NCI-H2196 treated with DMSO at 0.1 percent for 48 hours (cell line): Measurements from ENCODE around the gene PLRG1.
A peak's percentile ranks its signal among the peaks of the same experiment; 100 is the strongest.

Experiments
- DNase-seq: peaks from one replicate; lab custom pipeline; 2025; ENCODE audit not compliant: unreplicated experiment; lab: John Stamatoyannopoulos, UW

Gene PLRG1

GRCh38 chr4:154574311-154574710 lies 24.1 kb upstream of the PLRG1 start:
- DNase-seq = no peak

GRCh38 chr4:154573190-154573870 lies 23.1 kb upstream of the PLRG1 start:
- DNase-seq = no peak

GRCh38 chr4:154569584-154569983 lies 19.4 kb upstream of the PLRG1 start:
- DNase-seq = no peak

- no peak for DNase-seq
Observed at GRCh38 chr4:154569028-154569427, 18.8 kb upstream of the PLRG1 start.

- no peak for DNase-seq
Observed at GRCh38 chr4:154566639-154567204, 16.5 kb upstream of the PLRG1 start.

GRCh38 chr4:154565704-154566103 lies 15.5 kb upstream of the PLRG1 start:
- DNase-seq = no peak

- no peak for DNase-seq
Observed at GRCh38 chr4:154564311-154564710, 14.1 kb upstream of the PLRG1 start.

- DNase-seq = no peak
Observed at GRCh38 chr4:154562697-154563254, 12.6 kb upstream of the PLRG1 start, which contains the start of gene FGB. Gene FGB (plus strand): TSS chr4:154563011. CDS start chr4:154563019, 8 bp downstream.

- DNase-seq = no peak
Observed at GRCh38 chr4:154560824-154561231, 10.6 kb upstream of the PLRG1 start.

GRCh38 chr4:154560419-154560801 lies 10.2 kb upstream of the PLRG1 start:
- no peak for DNase-seq

- DNase-seq = no peak
Observed at GRCh38 chr4:154559494-154560418, 9.6 kb upstream of the PLRG1 start.

GRCh38 chr4:154559141-154559493 lies 8.9 kb upstream of the PLRG1 start:
- no peak for DNase-seq

GRCh38 chr4:154551872-154552686 lies 1.9 kb upstream of the PLRG1 start:
- peak; percentile 16 for DNase-seq

GRCh38 chr4:154545689-154546088 lies 4.5 kb downstream of the PLRG1 start:
- no peak for DNase-seq

GRCh38 chr4:154542271-154542879 lies 7.8 kb downstream of the PLRG1 start:
- DNase-seq = no peak

GRCh38 chr4:154534296-154534695 lies 15.9 kb downstream of the PLRG1 start:
- DNase-seq = no peak

GRCh38 chr4:154529728-154530519 lies 20.3 kb downstream of the PLRG1 start:
- no peak for DNase-seq

GRCh38 chr4:154528869-154529268 lies 21.3 kb downstream of the PLRG1 start:
- DNase-seq = no peak

- no peak for DNase-seq
Observed at GRCh38 chr4:154527308-154527707, 22.9 kb downstream of the PLRG1 start.

GRCh38 chr4:154526151-154526550 lies 24.0 kb downstream of the PLRG1 start:
- no peak for DNase-seq
